Measurements from ENCODE around the gene ANKRD13A. TPM values are rescaled to one million over a fixed set of nuclear protein-coding genes. Genes with fewer than 3 reads are reported as not detected.
"Not testable (repeated sequence)": the region's sequence is repeated elsewhere in the genome, so short reads cannot be mapped to it uniquely, and the experiment has no call there.

Gene ANKRD13A
- total and polyA plus RNA-seq, 2 donors (not counting 1 experiment from before 2014, with no cell fraction given), result 150 to 185 TPM

DNA sequence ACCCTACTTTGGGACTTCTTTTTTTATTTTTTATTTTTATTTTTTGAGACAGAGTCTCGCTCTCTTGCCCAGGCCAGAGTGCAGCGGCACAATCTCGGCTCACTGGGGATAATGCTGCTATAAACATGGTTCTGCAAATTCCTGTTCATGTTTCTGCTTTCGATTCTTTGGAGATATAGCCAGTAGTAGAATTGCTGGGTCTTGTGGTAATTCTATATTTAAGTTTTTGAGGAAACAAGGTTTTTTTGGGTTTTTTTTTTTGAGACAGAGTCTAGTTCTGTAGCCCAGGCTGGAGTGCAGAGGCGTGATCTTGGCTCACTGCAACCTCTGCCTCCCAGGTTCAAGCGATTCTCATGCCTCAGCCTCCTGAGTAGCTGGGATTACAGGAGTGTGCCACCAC is 89.0 kb downstream of the ANKRD13A start:
- POLR2A ChIA-PET; H3K4me2 ChIP-seq (replicated peaks; ENCODE audit: low read depth, low read length, poor library complexity, severe bottlenecking); ATAC-seq (ENCODE audit: low read depth); H3K4me1 Mint-ChIP-seq; H3K27ac ChIP-seq (ENCODE audit: low read length in 2 of 2); H3K4me1 ChIP-seq (ENCODE audit: control insufficient read depth in 2 of 2, insufficient read depth in 2 of 2, low read length in 2 of 2); H3K4me3 Mint-ChIP-seq; H4K20me1 ChIP-seq (ENCODE audit: control insufficient read depth, insufficient read depth, low read length, poor library complexity, severe bottlenecking); H3K79me2 ChIP-seq (ENCODE audit: control insufficient read depth, insufficient read depth, low read length); H3K27ac Mint-ChIP-seq; H3K9me3 ChIP-seq (ENCODE audit: control extremely low read depth in 1 of 3, control insufficient read depth in 2 of 3, insufficient read depth in 1 of 3, low read length in 2 of 3); H3K9me3 Mint-ChIP-seq (ENCODE audit: insufficient read depth); H2AFZ ChIP-seq (ENCODE audit: insufficient read depth, low read depth, low read length, poor library complexity, severe bottlenecking); H3K9ac ChIP-seq (ENCODE audit: low read length); H3K27me3 ChIP-seq (replicated peaks in 1 of 4; ENCODE audit: control extremely low read depth in 1 of 4, control insufficient read depth in 3 of 4, insufficient read depth in 4 of 4, low read length in 3 of 4); intact Hi-C loops (cut with micrococcal nuclease); H3K4me3 ChIP-seq (ENCODE audit: control extremely low read depth in 1 of 5, extremely low read depth in 1 of 5, insufficient read depth in 1 of 5, low read depth in 2 of 5, low read length in 4 of 5); H3K36me3 ChIP-seq (replicated peaks in 1 of 2; ENCODE audit: control extremely low read depth in 1 of 2, control insufficient read depth in 1 of 2, extremely low read depth in 1 of 2, insufficient read depth in 2 of 2, low read length in 1 of 2); DNase-seq; CTCF ChIA-PET: not testable (repeated sequence)
- H3K27me3 Mint-ChIP-seq, result peaks cover 30% of the 10 kb centered on the region
- 26% methylated on average over 5 of the region's 6 CpGs for WGBS (ENCODE audit: insufficient coverage)

DNA sequence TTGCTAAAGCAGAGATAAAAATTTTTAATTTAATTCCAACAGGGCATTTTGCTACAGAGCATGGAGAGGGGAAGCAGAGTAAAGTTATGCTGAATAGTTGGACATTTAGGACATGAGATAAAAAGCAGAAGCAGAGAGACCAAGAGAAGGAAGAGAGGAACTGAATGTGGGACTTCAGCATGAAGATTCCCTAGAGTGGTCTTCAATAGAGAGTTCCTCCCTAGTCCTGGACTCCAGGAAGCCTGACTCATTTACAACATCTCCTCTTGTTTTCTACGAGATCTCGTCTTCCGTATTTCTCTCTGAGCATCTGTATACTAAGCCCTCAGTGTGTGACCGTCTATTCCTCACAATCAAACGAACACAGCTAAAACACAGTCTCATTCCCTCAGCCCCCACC is 89.7 kb downstream of the ANKRD13A start:
- no peaks in the 10 kb centered on the region for H3K79me2 ChIP-seq (ENCODE audit: control insufficient read depth, insufficient read depth, low read length)
- H2AFZ ChIP-seq (ENCODE audit: insufficient read depth, low read depth, low read length, poor library complexity, severe bottlenecking), result no peak overlapping the region
- POLR2A ChIA-PET, result no interaction called here
- H3K9me3 ChIP-seq (ENCODE audit: control extremely low read depth in 1 of 3, control insufficient read depth in 2 of 3, insufficient read depth in 1 of 3, low read length in 2 of 3), result no peaks in the 10 kb centered on the region
- H3K27ac ChIP-seq (ENCODE audit: low read length in 2 of 2), result no peak overlapping the region
- H3K9ac ChIP-seq (ENCODE audit: low read length), result no peak overlapping the region
- 82% methylated on average over 5 of the region's 5 CpGs for WGBS (ENCODE audit: insufficient coverage)
- DNase-seq (no peak), ATAC-seq (ENCODE audit: low read depth) (no peak)
- CTCF ChIA-PET, result interaction anchor here (1.1 kb wide), 1 partner anchor 11 kb away, joined by 3 read pairs; no protein-coding TSS in a partner anchor
- H3K4me1 Mint-ChIP-seq, result peaks cover 1% of the 10 kb centered on the region
- TF ChIP-seq, protein P1, sequence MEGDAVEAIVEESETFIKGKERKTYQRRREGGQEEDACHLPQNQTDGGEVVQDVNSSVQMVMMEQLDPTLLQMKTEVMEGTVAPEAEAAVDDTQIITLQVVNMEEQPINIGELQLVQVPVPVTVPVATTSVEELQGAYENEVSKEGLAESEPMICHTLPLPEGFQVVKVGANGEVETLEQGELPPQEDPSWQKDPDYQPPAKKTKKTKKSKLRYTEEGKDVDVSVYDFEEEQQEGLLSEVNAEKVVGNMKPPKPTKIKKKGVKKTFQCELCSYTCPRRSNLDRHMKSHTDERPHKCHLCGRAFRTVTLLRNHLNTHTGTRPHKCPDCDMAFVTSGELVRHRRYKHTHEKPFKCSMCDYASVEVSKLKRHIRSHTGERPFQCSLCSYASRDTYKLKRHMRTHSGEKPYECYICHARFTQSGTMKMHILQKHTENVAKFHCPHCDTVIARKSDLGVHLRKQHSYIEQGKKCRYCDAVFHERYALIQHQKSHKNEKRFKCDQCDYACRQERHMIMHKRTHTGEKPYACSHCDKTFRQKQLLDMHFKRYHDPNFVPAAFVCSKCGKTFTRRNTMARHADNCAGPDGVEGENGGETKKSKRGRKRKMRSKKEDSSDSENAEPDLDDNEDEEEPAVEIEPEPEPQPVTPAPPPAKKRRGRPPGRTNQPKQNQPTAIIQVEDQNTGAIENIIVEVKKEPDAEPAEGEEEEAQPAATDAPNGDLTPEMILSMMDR (IDR thresholded peaks at IDR 0.05), result no peak
- TF ChIP-seq EZH2 (IDR thresholded peaks at IDR 0.05; ENCODE audit: borderline replicate concordance, insufficient read depth, low read depth, low read length, poor library complexity, severe bottlenecking), result no peak
- H3K27me3 Mint-ChIP-seq, result peaks cover 30% of the 10 kb centered on the region
- H3K4me3 Mint-ChIP-seq, result no peak overlapping the region
- peaks cover 0 to 9% (median 2%) of the 10 kb centered on the region in 4 experiments for H3K27me3 ChIP-seq (replicated peaks in 1 of 4; ENCODE audit: control extremely low read depth in 1 of 4, control insufficient read depth in 3 of 4, insufficient read depth in 4 of 4, low read length in 3 of 4)
- H4K20me1 ChIP-seq (ENCODE audit: control insufficient read depth, insufficient read depth, low read length, poor library complexity, severe bottlenecking), result no peaks in the 10 kb centered on the region
- no peaks in the 10 kb centered on the region for H3K36me3 ChIP-seq (replicated peaks in 1 of 2; ENCODE audit: control extremely low read depth in 1 of 2, control insufficient read depth in 1 of 2, extremely low read depth in 1 of 2, insufficient read depth in 2 of 2, low read length in 1 of 2)
- no peaks in the 10 kb centered on the region for H3K4me1 ChIP-seq (ENCODE audit: control insufficient read depth in 2 of 2, insufficient read depth in 2 of 2, low read length in 2 of 2)
- no peaks in the 10 kb centered on the region for H3K9me3 Mint-ChIP-seq (ENCODE audit: insufficient read depth)
- H3K27ac Mint-ChIP-seq, result no peak overlapping the region
- no peak overlapping the region for H3K4me2 ChIP-seq (replicated peaks; ENCODE audit: low read depth, low read length, poor library complexity, severe bottlenecking)
- intact Hi-C loops (cut with micrococcal nuclease), result no loop called here
- no peak overlapping the region for H3K4me3 ChIP-seq (ENCODE audit: control extremely low read depth in 1 of 5, extremely low read depth in 1 of 5, insufficient read depth in 1 of 5, low read depth in 2 of 5, low read length in 4 of 5)

Small RNA genes lying within 50 kb of the gene (small RNA-seq; reads per million reads assigned to genes)
- gene AC007546.2 (ENCODE audit: insufficient read length, low read depth, low replicate concordance), result not detected

Other genes starting within 250 kb of the ANKRD13A start
- not detected in 2 replicates for gene TRPV4, start 166.0 kb upstream of the ANKRD13A start, total RNA-seq
- gene TRPV4, start 166.0 kb upstream of the ANKRD13A start, polyA plus RNA-seq, result 0.06 TPM in 1 of 2 replicates, not detected in the other
- gene GLTP, start 118.9 kb upstream of the ANKRD13A start, total RNA-seq, result 21.9 and 24.9 TPM in 2 replicates
- 18.7 and 28.5 TPM in 2 replicates for gene GLTP, start 118.9 kb upstream of the ANKRD13A start, polyA plus RNA-seq
- gene TCHP, start 99.2 kb upstream of the ANKRD13A start, total RNA-seq, result 29.4 and 35.8 TPM in 2 replicates
- gene TCHP, start 99.2 kb upstream of the ANKRD13A start, polyA plus RNA-seq, result 13.4 and 16.4 TPM in 2 replicates
- 163 and 177 TPM in 2 replicates for gene GIT2, start 3.1 kb upstream of the ANKRD13A start, total RNA-seq
- 75.2 and 83.5 TPM in 2 replicates for gene GIT2, start 3.1 kb upstream of the ANKRD13A start, polyA plus RNA-seq
- 26.2 and 28.5 TPM in 2 replicates for gene C12orf76, start 49.1 kb downstream of the ANKRD13A start, total RNA-seq
- gene C12orf76, start 49.1 kb downstream of the ANKRD13A start, polyA plus RNA-seq, result 16.6 and 21.5 TPM in 2 replicates
- 6.0 and 6.8 TPM in 2 replicates for gene IFT81, start 124.9 kb downstream of the ANKRD13A start, total RNA-seq
- gene IFT81, start 124.9 kb downstream of the ANKRD13A start, polyA plus RNA-seq, result 0.43 and 0.95 TPM in 2 replicates